ENCODE data around the gene TNFRSF18.

TNFRSF18 gene

DNA sequence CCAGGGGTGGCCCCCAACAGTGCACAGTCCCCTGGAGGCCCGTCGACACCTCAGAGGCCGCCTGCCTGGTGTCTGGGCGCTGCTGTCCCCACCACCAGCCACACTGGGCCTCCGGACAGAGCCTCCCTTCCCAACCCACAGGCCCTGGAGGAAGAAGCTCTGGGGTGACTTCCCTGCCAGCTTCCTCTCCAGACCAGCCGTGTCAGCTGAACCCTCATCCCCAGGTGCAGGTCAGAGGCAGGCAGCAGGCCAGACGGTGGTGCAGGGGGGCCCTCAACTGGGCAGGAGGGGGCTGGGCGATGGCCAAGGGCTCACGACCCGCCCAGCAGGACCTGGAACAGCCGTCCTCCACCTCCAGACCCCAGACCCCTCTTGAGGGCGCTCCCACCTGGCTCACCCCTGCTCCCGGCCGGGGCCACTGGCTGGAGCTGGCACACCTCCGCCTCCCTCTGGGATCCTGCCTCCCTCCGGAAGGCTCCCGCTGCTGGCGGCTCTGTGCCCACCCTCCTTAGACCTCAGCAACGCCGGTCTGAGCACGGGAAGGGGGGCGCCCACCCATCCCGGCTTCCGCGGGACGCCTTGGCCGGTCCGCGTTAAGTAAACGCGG lies 520 bp downstream of the TNFRSF18 start:
- TF ChIP-seq, protein P1, sequence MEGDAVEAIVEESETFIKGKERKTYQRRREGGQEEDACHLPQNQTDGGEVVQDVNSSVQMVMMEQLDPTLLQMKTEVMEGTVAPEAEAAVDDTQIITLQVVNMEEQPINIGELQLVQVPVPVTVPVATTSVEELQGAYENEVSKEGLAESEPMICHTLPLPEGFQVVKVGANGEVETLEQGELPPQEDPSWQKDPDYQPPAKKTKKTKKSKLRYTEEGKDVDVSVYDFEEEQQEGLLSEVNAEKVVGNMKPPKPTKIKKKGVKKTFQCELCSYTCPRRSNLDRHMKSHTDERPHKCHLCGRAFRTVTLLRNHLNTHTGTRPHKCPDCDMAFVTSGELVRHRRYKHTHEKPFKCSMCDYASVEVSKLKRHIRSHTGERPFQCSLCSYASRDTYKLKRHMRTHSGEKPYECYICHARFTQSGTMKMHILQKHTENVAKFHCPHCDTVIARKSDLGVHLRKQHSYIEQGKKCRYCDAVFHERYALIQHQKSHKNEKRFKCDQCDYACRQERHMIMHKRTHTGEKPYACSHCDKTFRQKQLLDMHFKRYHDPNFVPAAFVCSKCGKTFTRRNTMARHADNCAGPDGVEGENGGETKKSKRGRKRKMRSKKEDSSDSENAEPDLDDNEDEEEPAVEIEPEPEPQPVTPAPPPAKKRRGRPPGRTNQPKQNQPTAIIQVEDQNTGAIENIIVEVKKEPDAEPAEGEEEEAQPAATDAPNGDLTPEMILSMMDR (IDR thresholded peaks at IDR 0.05), result no peak
- H3K27me3 ChIP-seq, result peaks cover 0 to 75% of the 10 kb centered on the region in 2 donors
- peak overlapping the region in 1 of 2 donors; percentile 4 for H3K4me3 ChIP-seq
- no peak for DNase-seq
- H3K9me3 ChIP-seq, result no peaks in the 10 kb centered on the region
- H3K27ac ChIP-seq, result no peak overlapping the region
- intact Hi-C loops (cut with DNase I; ENCODE audit: low total_unique reads), result no loop called here
- H3K4me1 ChIP-seq, result peaks cover 0 to 38% (median 27%) of the 10 kb centered on the region in 4 donors
- no peaks in the 10 kb centered on the region for H3K36me3 ChIP-seq

DNA sequence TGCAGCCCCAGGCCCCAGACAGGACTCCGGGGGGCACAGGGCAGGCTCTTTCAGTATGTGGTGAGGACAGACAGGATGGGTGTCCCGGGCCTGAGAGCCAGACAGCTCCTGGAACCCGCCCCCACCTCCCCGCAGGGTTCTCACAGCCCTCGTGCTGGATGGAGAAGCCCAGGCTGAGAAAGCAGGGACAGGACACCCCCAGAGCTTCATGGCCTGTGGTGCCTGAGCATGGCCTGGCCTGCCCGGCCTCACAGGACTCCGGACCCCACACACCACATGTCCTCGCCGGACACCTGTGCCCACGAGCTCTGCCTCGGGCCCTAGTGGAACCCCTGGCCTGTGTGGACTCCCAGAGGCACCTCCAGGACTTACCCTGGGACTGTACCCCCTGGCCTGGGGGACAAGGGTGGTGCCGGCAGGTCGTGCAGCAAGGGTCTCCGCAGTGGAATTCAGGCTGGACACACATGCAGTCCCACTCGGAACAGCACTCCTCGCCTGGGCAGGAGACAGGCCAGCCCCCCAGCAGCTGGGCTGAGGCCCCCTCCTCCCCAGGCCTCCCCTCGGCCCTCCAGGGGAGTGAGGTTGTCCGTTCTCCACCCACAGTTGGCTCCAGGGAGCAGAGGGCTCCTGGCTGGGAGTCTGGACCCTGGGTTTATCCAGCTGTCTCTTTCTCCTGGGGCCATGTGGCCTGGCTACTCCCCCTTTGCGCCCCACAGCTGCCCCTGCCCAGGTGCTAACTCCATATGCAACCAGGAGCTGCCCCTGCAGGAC lies 1.2 kb downstream of the TNFRSF18 start:
- Histone ChIP-seq H3K4me3 (no peak overlapping the region), H3K4me1 (peaks cover 0 to 40% (median 28%) of the 10 kb centered on the region in 4 donors), H3K27me3 (peaks cover 0 to 82% of the 10 kb centered on the region in 2 donors), H3K27ac (no peak overlapping the region), H3K36me3 (no peaks in the 10 kb centered on the region), H3K9me3 (no peaks in the 10 kb centered on the region)
- no peak for DNase-seq
- intact Hi-C loops (cut with DNase I; ENCODE audit: low total_unique reads), result no loop called here
- TF ChIP-seq, protein P1 (IDR thresholded peaks at IDR 0.05), result no peak

DNA sequence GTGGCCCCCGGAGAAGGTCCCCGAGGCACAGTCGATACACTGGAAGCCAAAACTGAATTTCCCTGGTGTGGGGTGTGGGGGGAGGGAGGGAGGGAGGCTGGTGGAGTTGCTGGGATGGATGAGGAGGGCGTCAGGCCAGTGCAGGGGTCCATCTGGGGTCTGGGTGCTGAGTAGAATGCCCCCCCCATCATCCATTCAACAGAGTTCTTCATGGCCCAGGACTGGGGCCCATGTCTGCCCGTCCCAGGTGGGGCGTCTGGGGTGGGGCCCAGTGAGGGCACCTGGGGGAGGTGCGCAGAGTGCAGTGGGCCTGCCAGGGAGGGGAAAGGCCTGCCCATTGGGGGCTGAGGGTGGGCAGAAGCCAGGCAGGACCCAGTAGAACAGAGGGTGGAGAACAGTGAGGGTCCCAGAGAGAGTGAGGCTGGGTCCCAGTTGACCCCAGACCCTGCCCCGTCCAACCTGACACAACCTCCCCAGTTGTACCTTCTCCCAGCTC lies 1.9 kb downstream of the TNFRSF18 start:
- intact Hi-C loops (cut with DNase I; ENCODE audit: low total_unique reads), result no loop called here
- DNase-seq, result no peak
- TF ChIP-seq, protein P1 (IDR thresholded peaks at IDR 0.05), result no peak
- Histone ChIP-seq H3K4me1 (peaks cover 0 to 40% (median 28%) of the 10 kb centered on the region in 4 donors), H3K27me3 (peaks cover 0 to 89% of the 10 kb centered on the region in 2 donors), H3K36me3 (no peaks in the 10 kb centered on the region), H3K9me3 (no peaks in the 10 kb centered on the region), H3K4me3 (no peak overlapping the region), H3K27ac (no peak overlapping the region)

DNA sequence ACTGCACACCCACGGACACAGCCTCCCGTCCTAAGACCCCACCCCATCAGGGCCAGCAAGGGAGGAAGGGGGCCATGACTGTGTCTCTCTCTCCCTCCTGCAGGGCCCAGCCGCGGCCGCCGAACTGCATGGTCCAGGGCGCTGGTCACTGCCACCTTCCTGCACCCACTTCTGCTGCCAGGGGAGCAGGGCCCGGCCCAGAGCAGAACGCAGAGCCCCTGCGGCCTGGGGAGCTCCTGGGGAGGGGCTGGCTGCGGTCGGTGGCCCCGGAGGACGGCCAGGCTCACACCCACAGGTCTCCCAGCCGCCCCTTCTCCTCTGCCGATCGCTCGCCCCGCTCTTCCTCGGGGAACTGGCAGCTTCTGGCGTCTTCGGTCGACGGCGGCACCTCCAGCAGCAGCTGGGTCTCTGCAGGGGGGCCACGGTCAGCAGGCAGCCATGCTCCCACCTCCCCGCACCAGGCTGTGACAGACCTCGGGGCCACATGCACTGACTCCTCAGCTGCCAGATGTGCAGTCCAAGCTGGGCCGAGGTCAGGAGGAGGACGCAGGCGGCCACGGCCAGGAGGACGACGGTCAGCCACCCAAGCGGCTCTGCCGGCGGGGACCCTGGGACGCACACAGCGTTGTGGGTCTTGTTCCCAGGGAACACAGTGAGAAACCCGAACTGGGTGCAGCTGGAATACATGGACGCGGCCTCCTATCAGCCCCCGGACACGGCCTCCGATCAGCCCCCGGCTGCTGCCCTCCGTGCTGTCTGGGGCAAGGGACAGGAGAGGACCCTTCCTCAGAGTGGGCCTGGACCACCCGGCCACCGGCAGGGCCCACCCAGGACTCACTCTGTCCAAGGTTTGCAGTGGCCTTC lies 2.6 kb downstream of the TNFRSF18 start:
- peaks cover 0 to 92% of the 10 kb centered on the region in 2 donors for H3K27me3 ChIP-seq
- intact Hi-C loops (cut with DNase I; ENCODE audit: low total_unique reads), result no loop called here

More for the DNA sequence above, 2.6 kb downstream of the TNFRSF18 start:
- peaks cover 0 to 39% (median 27%) of the 10 kb centered on the region in 4 donors for H3K4me1 ChIP-seq
- H3K36me3 ChIP-seq, result no peaks in the 10 kb centered on the region
- no peak overlapping the region for H3K4me3 ChIP-seq
- DNase-seq, result no peak
- H3K9me3 ChIP-seq, result no peaks in the 10 kb centered on the region
- no peak overlapping the region for H3K27ac ChIP-seq
- TF ChIP-seq, protein P1 (IDR thresholded peaks at IDR 0.05), result no peak
